NT2/D1 (cell line): ENCODE data around the gene CAMTA1.

Source experiments
- SUZ12 ChIP-seq: IDR thresholded peaks from 2 replicates; pipeline ENCODE4 v1.6.1; 2011; ENCODE audit not compliant: insufficient read length, insufficient read depth; ENCODE audit errors: extremely low read depth
- YY1 ChIP-seq: IDR thresholded peaks from 2 replicates; pipeline ENCODE4 v1.6.1; 2011; ENCODE audit not compliant: insufficient read length, insufficient read depth

DNA sequence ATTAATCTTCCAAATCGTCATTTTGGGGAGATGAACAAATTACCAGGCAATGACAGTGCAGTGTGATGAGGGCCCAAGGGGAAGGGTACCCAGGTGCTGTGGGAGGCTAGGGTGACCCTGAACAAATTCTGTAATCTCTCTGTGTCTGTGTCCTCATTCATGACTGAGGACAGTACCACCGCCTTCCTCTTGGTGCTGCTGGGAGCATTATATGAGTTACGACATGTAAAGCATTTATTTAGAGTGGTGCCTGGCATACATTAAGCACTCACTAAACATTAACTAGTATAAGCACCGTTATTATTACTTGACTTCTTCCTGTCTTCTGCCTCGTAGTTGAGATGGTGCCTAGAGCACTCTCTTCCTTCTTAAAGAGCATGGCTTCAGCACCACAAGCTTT, 517.6 kb downstream of the CAMTA1 start:
- TF ChIP-seq YY1: no peak
- no peak for TF ChIP-seq SUZ12
